ENCODE data around the gene C12orf43. TPM values are rescaled to one million over a fixed set of nuclear protein-coding genes. Genes with fewer than 3 reads are reported as not detected.

The C12orf43 gene
- total and polyA plus RNA-seq, 3 donors from 2014 or later = 14.3 to 16.5 (median 15.9) TPM

DNA sequence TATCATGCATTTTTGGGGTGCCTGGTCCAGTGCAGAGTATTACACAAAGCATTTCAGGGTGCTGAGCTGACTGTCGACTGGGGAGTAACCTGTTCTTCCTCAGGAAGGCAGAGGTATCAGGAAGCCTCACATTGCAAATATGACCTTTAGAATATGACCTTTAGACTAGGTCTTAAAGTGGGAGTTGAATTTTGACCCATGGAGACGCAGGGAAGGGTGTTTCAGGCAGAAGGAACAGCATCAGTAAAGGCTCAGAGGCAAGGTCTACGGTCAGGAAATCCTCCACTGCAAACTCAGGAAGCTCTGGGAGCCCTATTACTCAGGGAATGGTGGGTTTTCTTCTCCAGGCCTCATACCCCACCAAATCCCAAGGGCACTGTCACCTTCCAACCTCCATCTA, 26.6 kb downstream of the C12orf43 start:
- no peak for DNase-seq
- H3K9me3 ChIP-seq = no peaks in the 10 kb centered on the region
- no peak overlapping the region for H3K4me3 ChIP-seq
- no peak overlapping the region for H3K27ac ChIP-seq
- no peaks in the 10 kb centered on the region for H3K4me1 ChIP-seq
- WGBS, 2 donors = 90 to 97% methylated on average over 3 of the region's 3 CpGs
- no peaks in the 10 kb centered on the region for H3K27me3 ChIP-seq
- intact Hi-C loops (cut with DNase I; ENCODE audit: low total_unique reads) = no loop called here
- H3K36me3 ChIP-seq (ENCODE audit: low read depth, missing control alignments) = no peaks in the 10 kb centered on the region
- TF ChIP-seq, protein P1, sequence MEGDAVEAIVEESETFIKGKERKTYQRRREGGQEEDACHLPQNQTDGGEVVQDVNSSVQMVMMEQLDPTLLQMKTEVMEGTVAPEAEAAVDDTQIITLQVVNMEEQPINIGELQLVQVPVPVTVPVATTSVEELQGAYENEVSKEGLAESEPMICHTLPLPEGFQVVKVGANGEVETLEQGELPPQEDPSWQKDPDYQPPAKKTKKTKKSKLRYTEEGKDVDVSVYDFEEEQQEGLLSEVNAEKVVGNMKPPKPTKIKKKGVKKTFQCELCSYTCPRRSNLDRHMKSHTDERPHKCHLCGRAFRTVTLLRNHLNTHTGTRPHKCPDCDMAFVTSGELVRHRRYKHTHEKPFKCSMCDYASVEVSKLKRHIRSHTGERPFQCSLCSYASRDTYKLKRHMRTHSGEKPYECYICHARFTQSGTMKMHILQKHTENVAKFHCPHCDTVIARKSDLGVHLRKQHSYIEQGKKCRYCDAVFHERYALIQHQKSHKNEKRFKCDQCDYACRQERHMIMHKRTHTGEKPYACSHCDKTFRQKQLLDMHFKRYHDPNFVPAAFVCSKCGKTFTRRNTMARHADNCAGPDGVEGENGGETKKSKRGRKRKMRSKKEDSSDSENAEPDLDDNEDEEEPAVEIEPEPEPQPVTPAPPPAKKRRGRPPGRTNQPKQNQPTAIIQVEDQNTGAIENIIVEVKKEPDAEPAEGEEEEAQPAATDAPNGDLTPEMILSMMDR (IDR thresholded peaks at IDR 0.05) = no peak
- no peak for TF ChIP-seq POLR2A (IDR thresholded peaks at IDR 0.05)

DNA sequence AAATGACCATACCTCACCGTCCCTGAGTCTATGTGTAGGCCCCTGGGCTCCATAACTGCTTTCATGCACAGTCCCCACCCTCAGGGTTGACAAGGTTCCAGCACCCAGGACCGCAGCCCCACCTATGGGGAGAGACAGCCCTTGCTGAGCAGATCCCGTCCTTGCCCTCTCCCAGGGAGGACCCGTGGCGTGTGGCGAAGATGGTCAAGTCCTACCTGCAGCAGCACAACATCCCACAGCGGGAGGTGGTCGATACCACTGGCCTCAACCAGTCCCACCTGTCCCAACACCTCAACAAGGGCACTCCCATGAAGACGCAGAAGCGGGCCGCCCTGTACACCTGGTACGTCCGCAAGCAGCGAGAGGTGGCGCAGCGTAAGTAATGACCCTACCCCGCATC, 27.6 kb downstream of the C12orf43 start:
- H3K27ac ChIP-seq = no peak overlapping the region
- WGBS, 2 donors = 91% methylated on average over 10 to 14 of the region's 17 CpGs

DNA sequence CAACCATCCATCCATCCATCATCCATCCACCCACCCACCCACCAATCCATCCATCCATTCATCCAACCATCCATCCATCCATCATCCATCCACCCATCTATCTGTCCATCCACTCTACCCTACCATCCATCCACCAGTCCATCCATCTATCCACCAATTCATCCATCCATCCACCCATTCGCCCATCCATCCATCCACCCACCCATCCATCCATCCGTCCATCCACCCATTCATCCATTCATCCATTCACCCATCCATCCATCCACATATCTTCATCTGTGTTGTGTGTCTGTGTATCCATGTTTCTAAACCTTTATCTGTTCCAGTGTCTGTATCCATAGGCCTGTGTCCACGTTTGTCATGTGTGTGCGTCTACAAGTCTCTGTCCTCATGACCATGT, 28.1 kb downstream of the C12orf43 start:
- Histone ChIP-seq H3K27me3 (no peaks in the 10 kb centered on the region), H3K36me3 (ENCODE audit: low read depth, missing control alignments) (no peaks in the 10 kb centered on the region), H3K4me3 (no peak overlapping the region), H3K27ac (no peak overlapping the region), H3K4me1 (no peaks in the 10 kb centered on the region), H3K9me3 (no peaks in the 10 kb centered on the region)
- TF ChIP-seq, protein P1 (IDR thresholded peaks at IDR 0.05) = no peak
- no peak for TF ChIP-seq POLR2A (IDR thresholded peaks at IDR 0.05)
- intact Hi-C loops (cut with DNase I; ENCODE audit: low total_unique reads) = no loop called here
- DNase-seq = no peak
- WGBS, 2 donors = 90 to 91% methylated on average over 4 of the region's 4 CpGs

More for the DNA sequence above, 27.6 kb downstream of the C12orf43 start:
- Histone ChIP-seq H3K4me3 (no peak overlapping the region), H3K27me3 (no peaks in the 10 kb centered on the region), H3K9me3 (no peaks in the 10 kb centered on the region), H3K36me3 (ENCODE audit: low read depth, missing control alignments) (no peaks in the 10 kb centered on the region), H3K4me1 (no peaks in the 10 kb centered on the region)
- intact Hi-C loops (cut with DNase I; ENCODE audit: low total_unique reads) = no loop called here
- DNase-seq = no peak
- TF ChIP-seq, protein P1 (IDR thresholded peaks at IDR 0.05) = no peak
- TF ChIP-seq POLR2A (IDR thresholded peaks at IDR 0.05) = no peak

DNA sequence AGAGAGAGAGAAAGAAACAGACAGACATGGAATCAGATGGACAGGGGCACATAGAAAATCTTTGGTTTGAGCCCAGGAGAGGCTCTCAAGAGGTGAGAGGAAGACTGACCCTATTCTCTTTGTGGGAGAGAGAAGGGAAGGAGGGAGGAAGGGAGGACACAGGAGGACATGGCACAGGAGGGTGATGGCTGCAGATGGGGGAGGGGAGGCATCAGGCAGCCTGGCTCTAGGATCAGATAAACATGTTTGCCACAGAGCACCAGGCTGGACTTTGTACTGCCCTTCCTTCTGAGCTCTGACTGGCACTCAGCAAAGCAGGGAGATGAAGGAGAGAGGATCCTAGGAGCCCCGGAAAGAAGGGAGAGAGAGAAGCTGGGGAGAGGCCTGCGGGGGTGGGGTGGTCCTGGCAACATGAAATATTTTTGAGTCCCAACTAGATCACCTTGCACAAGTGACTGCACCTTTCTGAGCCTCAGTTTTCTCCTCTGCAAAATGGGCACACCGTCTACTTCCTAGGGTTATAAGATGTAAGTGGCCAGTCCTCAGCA, 31.9 kb downstream of the C12orf43 start:
- WGBS, 2 donors = 86 to 93% methylated on average over 3 of the region's 3 CpGs
- no peak overlapping the region for H3K27ac ChIP-seq
- no peaks in the 10 kb centered on the region for H3K9me3 ChIP-seq
- TF ChIP-seq, protein P1 (IDR thresholded peaks at IDR 0.05) = no peak
- TF ChIP-seq POLR2A (IDR thresholded peaks at IDR 0.05) = no peak
- no peak for DNase-seq
- H3K36me3 ChIP-seq (ENCODE audit: low read depth, missing control alignments) = no peaks in the 10 kb centered on the region
- H3K4me3 ChIP-seq = no peak overlapping the region
- no peaks in the 10 kb centered on the region for H3K27me3 ChIP-seq
- intact Hi-C loops (cut with DNase I; ENCODE audit: low total_unique reads) = no loop called here
- H3K4me1 ChIP-seq = no peaks in the 10 kb centered on the region

DNA sequence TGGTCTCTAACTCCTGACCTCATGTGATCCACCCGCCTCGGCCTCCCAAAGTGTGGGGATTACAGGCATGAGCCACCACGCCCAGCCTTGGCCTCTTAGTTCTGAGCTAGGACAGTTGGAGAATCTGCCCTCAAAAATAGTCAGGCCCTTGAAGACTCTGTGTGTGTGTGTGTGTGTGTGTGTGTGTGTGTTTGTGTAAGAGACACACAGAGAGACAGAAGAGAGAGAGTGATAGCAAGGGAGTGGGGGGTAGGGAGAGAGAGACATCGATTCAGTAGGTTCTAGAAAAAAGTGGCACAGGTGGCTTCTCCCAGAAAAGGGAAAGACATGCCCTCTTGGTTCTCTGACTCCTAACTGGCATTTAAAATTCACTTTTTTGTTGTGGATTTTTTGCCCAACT, 32.5 kb downstream of the C12orf43 start:
- TF ChIP-seq, protein P1 (IDR thresholded peaks at IDR 0.05) = no peak
- TF ChIP-seq POLR2A (IDR thresholded peaks at IDR 0.05) = no peak
- no peak for DNase-seq
- H3K36me3 ChIP-seq (ENCODE audit: low read depth, missing control alignments) = no peaks in the 10 kb centered on the region
- H3K9me3 ChIP-seq = no peaks in the 10 kb centered on the region
- H3K4me3 ChIP-seq = no peak overlapping the region
- WGBS, 2 donors = 79 to 87% methylated on average over 4 of the region's 4 CpGs
- H3K27me3 ChIP-seq = no peaks in the 10 kb centered on the region
- intact Hi-C loops (cut with DNase I; ENCODE audit: low total_unique reads) = no loop called here
- H3K4me1 ChIP-seq = no peaks in the 10 kb centered on the region
- no peak overlapping the region for H3K27ac ChIP-seq
